GM06990 (cell line): ENCODE measurements around the gene MYBPH.

Source experiments
- DNase-seq: peaks from one replicate; pipeline ENCODE4 v3.0.0-alpha.2; 2011; ENCODE audit not compliant: insufficient read length; ENCODE audit errors: extremely low read depth
- H3K27me3 ChIP-seq: replicated peaks from 2 replicates; pipeline ENCODE4 v1.6.0; 2011; ENCODE audit warnings: low read length; ENCODE audit not compliant: control insufficient read depth, insufficient read depth
- H3K36me3 ChIP-seq: 2 replicates; pipeline ENCODE4 v1.5.1; 2011; ENCODE audit warnings: low read length; ENCODE audit not compliant: control insufficient read depth, insufficient read depth
- H3K4me3 ChIP-seq: replicated peaks from 2 replicates; pipeline ENCODE4 v1.5.1; 2011; ENCODE audit warnings: low read depth, mild to moderate bottlenecking, control low read depth, low read length
- CTCF ChIP-seq: IDR thresholded peaks from 2 replicates; pipeline ENCODE4 v1.5.1; 2011; ENCODE audit warnings: low read length, control low read depth, mild to moderate bottlenecking, inconsistent platforms; ENCODE audit not compliant: insufficient read depth, poor library complexity, severe bottlenecking

Gene MYBPH

GRCh38 chr1:203148127-203148526, 27.5 kb downstream of the MYBPH start:
- TF ChIP-seq CTCF = no peak
- no peak for DNase-seq
- Histone ChIP-seq H3K4me3 (no peak overlapping the region), H3K27me3 (no peaks in the 10 kb centered on the region; the same call in 1 of the 2 replicates), H3K36me3 (no peaks in the 10 kb centered on the region)

- TF ChIP-seq CTCF = no peak
- DNase-seq = no peak
- Histone ChIP-seq H3K4me3 (no peak overlapping the region), H3K27me3 (no peaks in the 10 kb centered on the region; the same call in 1 of the 2 replicates), H3K36me3 (no peaks in the 10 kb centered on the region)
Observed at GRCh38 chr1:203147376-203147775, 28.2 kb downstream of the MYBPH start.

GRCh38 chr1:203146537-203146936, 29.1 kb downstream of the MYBPH start:
- no peaks in the 10 kb centered on the region for H3K36me3 ChIP-seq
- no peak for DNase-seq
- TF ChIP-seq CTCF = no peak
- no peak overlapping the region for H3K4me3 ChIP-seq
- no peaks in the 10 kb centered on the region; the same call in 1 of the 2 replicates for H3K27me3 ChIP-seq

GRCh38 chr1:203146042-203146369, 29.6 kb downstream of the MYBPH start:
- Histone ChIP-seq H3K27me3 (peaks cover 2% of the 10 kb centered on the region; the same call in 1 of the 2 replicates), H3K4me3 (no peak overlapping the region), H3K36me3 (no peaks in the 10 kb centered on the region)
- TF ChIP-seq CTCF = no peak
- DNase-seq = no peak

GRCh38 chr1:203145321-203146041, 30.1 kb downstream of the MYBPH start:
- H3K4me3 ChIP-seq = no peak overlapping the region
- peaks cover 4% of the 10 kb centered on the region; the same call in 1 of the 2 replicates for H3K27me3 ChIP-seq
- no peak for TF ChIP-seq CTCF

GRCh38 chr1:203144661-203145060, 31.0 kb downstream of the MYBPH start:
- DNase-seq = no peak
- Histone ChIP-seq H3K4me3 (no peak overlapping the region), H3K36me3 (no peaks in the 10 kb centered on the region), H3K27me3 (peaks cover 4% of the 10 kb centered on the region)
- TF ChIP-seq CTCF = no peak

More at GRCh38 chr1:203145321-203146041, 30.1 kb downstream of the MYBPH start:
- no peak for DNase-seq
- H3K36me3 ChIP-seq = no peaks in the 10 kb centered on the region
